ENCODE results near the gene PHLPP1.

- no peak for TF ChIP-seq ELK1 (IDR thresholded peaks at IDR 0.05; ENCODE audit: borderline replicate concordance, low read depth, low read length)
- no peak for TF ChIP-seq USF2 (IDR thresholded peaks at IDR 0.05; ENCODE audit: low read depth, low read length)
- TF ChIP-seq CTCF (conservative IDR thresholded peaks at IDR 0.05; ENCODE audit: low read depth, low read length), result no peak
- TF ChIP-seq MAZ (IDR thresholded peaks at IDR 0.05; ENCODE audit: borderline replicate concordance, low read depth, low read length), result no peak
- TF ChIP-seq RAD21 (IDR thresholded peaks at IDR 0.05; ENCODE audit: low read length), result no peak
- no peak for TF ChIP-seq MAFK (IDR thresholded peaks at IDR 0.05; ENCODE audit: low read depth, low read length)
- no peak for TF ChIP-seq BHLHE40 (IDR thresholded peaks at IDR 0.05; ENCODE audit: low read depth, low read length)
- TF ChIP-seq NFE2L2 (IDR thresholded peaks at IDR 0.05; ENCODE audit: low read depth, low read length), result no peak
- no peak for TF ChIP-seq POLR2A (IDR thresholded peaks at IDR 0.05; ENCODE audit: low read depth, low read length)
- TF ChIP-seq RFX5 (IDR thresholded peaks at IDR 0.05; ENCODE audit: low read depth, low read length), result no peak
Measured at GRCh38 chr18:62799977-62800376, 84.6 kb downstream of the PHLPP1 start.

Measured in IMR-90 (cell line).